GM19023 (cell line): Measurements from ENCODE around the gene ATN1.

Source experiments
- ATAC-seq: cut with Tn5 transposase; IDR thresholded peaks from one replicate; pipeline ENCODE4 v1.9.1; 2021; ENCODE audit warnings: mild to moderate bottlenecking, moderate library complexity; ENCODE audit not compliant: unreplicated experiment

ATN1 gene

GRCh38 chr12:6974180-6974579, 46.4 kb downstream of the ATN1 start:
- no peak for ATAC-seq

- ATAC-seq, result no peak
These were observed 47.7 kb downstream of the ATN1 start for GRCh38 chr12:6975297-6976032.

GRCh38 chr12:6977653-6978052, 49.9 kb downstream of the ATN1 start:
- ATAC-seq, result no peak

GRCh38 chr12:6978188-6978587, 50.4 kb downstream of the ATN1 start:
- ATAC-seq, result no peak

- ATAC-seq, result no peak
These were observed 50.9 kb downstream of the ATN1 start for GRCh38 chr12:6978611-6979011.

GRCh38 chr12:6979021-6979420, 51.3 kb downstream of the ATN1 start:
- no peak for ATAC-seq

- no peak for ATAC-seq
These were observed 51.7 kb downstream of the ATN1 start for GRCh38 chr12:6979453-6979852.

GRCh38 chr12:6980075-6980474, 52.3 kb downstream of the ATN1 start:
- no peak for ATAC-seq

GRCh38 chr12:6980740-6981139, 53.0 kb downstream of the ATN1 start:
- no peak for ATAC-seq

GRCh38 chr12:6981152-6982052, 53.6 kb downstream of the ATN1 start:
- ATAC-seq, result no peak

- no peak for ATAC-seq
These were observed 54.8 kb downstream of the ATN1 start for GRCh38 chr12:6982532-6982931.

GRCh38 chr12:6987956-6988553, 60.3 kb downstream of the ATN1 start:
- no peak for ATAC-seq
